Right ventricle myocardium superior (tissue), 1 donor: ENCODE measurements around the gene SLC6A7. TPM values are rescaled to one million over a fixed set of nuclear protein-coding genes. Genes with fewer than 3 reads are reported as not detected.

Experiments
- total RNA-seq: library from RNA; stranded (reverse); fragmentation: NEBNext Ultra II Directional; extraction: Animal tissue kit (Norgen Biotek cat#: 25700); gene quantifications from one replicate; pipeline ENCODE4 v1.2.1, GENCODE V29; 2021
- donor health status: DM: no; HTN: yes; CAD: no; lungs with severe emphysema.

The SLC6A7 gene
- total RNA-seq, 1 donor from 2014 or later = not detected

Other genes with a start within 250 kb of the SLC6A7 start
- 0.08 TPM for gene PDE6A, start 245.3 kb upstream of the SLC6A7 start, total RNA-seq
- gene SLC26A2, start 229.3 kb upstream of the SLC6A7 start, total RNA-seq = 2.9 TPM
- 1.9 TPM for gene TIGD6, start 189.4 kb upstream of the SLC6A7 start, total RNA-seq
- 13.8 TPM for gene HMGXB3, start 189.3 kb upstream of the SLC6A7 start, total RNA-seq
- 19.5 TPM for gene CSF1R, start 103.5 kb upstream of the SLC6A7 start, total RNA-seq
- 47.0 TPM for gene PDGFRB, start 34.2 kb upstream of the SLC6A7 start, total RNA-seq
- not detected for gene CDX1, start 23.3 kb upstream of the SLC6A7 start, total RNA-seq
- gene CAMK2A, start 99.7 kb downstream of the SLC6A7 start, total RNA-seq = 17.1 TPM
- 0.38 TPM for gene ARSI, start 112.8 kb downstream of the SLC6A7 start, total RNA-seq
- 17.3 TPM for gene TCOF1, start 167.6 kb downstream of the SLC6A7 start, total RNA-seq
- gene CD74, start 222.8 kb downstream of the SLC6A7 start, total RNA-seq = 263 TPM